PFSK-1 (cell line): ENCODE measurements around the gene F2R.

ENCODE experiments used
- FOXP2 ChIP-seq: optimal IDR thresholded peaks from 2 replicates; pipeline ENCODE3; 2011; ENCODE audit warnings: borderline replicate concordance, control low read depth, inconsistent platforms; ENCODE audit not compliant: insufficient read depth; ENCODE audit errors: extremely low read length, extremely low read depth
- POLR2AphosphoS5 ChIP-seq: IDR thresholded peaks from 2 replicates; pipeline ENCODE4 v1.6.1; 2012; ENCODE audit warnings: low read depth, mild to moderate bottlenecking, control low read depth, low read length, moderate library complexity
- SIN3A ChIP-seq: IDR thresholded peaks from 2 replicates; pipeline ENCODE4 v1.6.1; 2012; ENCODE audit warnings: mild to moderate bottlenecking, low read length, moderate library complexity, borderline replicate concordance; ENCODE audit not compliant: insufficient read depth
- TAF1 ChIP-seq: IDR thresholded peaks from 2 replicates; pipeline ENCODE4 v1.6.1; 2012; ENCODE audit warnings: low read length, control low read depth, borderline replicate concordance; ENCODE audit not compliant: insufficient read depth
- TF ChIP-seq, protein P1 (sequence below), 2 experiments: IDR thresholded peaks; 2 replicates each; pipeline versions ENCODE4 v1.6.1 to v1.8.0; 2011 to 2012; ENCODE audit warnings: low read depth in 2 of 2, low read length in 2 of 2, control low read depth in 1 of 2, inconsistent platforms in 1 of 2, mild to moderate bottlenecking in 1 of 2, moderate library complexity in 1 of 2; ENCODE audit not compliant: insufficient read depth in 1 of 2

F2R gene

DNA sequence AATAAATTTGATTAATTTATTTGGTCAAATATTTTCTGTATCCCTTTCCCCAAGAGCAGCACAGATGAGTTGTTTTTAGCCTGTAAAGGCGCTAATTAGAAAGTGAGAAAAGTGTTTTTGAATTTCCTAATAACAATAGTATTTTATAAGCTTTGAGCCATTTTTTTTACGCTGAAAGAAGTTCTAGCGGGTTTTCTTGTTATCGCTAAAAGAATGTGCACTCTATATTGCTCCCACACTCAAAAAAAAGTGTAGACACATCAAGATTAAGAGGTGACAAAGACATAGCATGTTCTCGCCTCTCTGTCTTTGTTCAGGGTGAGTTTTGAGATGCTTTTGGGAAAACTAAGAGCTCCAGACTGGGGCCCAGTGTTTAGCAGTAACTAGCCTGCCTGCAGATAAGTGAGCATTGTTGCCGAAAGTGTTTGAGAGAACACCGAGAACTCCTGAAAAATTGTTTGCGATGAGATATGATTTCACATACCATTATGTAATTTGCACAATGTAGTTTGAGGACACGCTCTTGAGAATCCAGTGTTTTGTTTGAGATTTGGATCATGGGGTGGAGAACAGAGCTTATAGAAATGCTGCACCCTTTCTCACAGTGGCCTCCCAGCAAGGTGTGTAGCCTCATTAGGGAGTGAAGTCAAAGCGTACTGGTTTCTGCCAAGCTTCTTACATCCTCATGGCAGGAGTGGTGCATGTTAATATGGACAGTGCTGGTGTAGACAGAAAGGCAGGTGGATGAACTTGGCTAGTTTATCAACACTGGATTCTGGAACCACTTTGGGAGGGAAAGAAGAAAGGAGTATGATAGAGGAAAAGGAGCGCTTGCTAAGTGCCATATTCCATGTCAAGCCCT, 1.5 kb downstream of the F2R start:
- TF ChIP-seq POLR2AphosphoS5 (no peak), TAF1 (no peak), SIN3A (no peak), FOXP2 (no peak)
- TF ChIP-seq, protein P1, sequence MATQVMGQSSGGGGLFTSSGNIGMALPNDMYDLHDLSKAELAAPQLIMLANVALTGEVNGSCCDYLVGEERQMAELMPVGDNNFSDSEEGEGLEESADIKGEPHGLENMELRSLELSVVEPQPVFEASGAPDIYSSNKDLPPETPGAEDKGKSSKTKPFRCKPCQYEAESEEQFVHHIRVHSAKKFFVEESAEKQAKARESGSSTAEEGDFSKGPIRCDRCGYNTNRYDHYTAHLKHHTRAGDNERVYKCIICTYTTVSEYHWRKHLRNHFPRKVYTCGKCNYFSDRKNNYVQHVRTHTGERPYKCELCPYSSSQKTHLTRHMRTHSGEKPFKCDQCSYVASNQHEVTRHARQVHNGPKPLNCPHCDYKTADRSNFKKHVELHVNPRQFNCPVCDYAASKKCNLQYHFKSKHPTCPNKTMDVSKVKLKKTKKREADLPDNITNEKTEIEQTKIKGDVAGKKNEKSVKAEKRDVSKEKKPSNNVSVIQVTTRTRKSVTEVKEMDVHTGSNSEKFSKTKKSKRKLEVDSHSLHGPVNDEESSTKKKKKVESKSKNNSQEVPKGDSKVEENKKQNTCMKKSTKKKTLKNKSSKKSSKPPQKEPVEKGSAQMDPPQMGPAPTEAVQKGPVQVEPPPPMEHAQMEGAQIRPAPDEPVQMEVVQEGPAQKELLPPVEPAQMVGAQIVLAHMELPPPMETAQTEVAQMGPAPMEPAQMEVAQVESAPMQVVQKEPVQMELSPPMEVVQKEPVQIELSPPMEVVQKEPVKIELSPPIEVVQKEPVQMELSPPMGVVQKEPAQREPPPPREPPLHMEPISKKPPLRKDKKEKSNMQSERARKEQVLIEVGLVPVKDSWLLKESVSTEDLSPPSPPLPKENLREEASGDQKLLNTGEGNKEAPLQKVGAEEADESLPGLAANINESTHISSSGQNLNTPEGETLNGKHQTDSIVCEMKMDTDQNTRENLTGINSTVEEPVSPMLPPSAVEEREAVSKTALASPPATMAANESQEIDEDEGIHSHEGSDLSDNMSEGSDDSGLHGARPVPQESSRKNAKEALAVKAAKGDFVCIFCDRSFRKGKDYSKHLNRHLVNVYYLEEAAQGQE (IDR thresholded peaks at IDR 0.05; ENCODE audit: insufficient read depth in 1 of 2, low read depth in 2 of 2, low read length in 2 of 2), result no peak

DNA sequence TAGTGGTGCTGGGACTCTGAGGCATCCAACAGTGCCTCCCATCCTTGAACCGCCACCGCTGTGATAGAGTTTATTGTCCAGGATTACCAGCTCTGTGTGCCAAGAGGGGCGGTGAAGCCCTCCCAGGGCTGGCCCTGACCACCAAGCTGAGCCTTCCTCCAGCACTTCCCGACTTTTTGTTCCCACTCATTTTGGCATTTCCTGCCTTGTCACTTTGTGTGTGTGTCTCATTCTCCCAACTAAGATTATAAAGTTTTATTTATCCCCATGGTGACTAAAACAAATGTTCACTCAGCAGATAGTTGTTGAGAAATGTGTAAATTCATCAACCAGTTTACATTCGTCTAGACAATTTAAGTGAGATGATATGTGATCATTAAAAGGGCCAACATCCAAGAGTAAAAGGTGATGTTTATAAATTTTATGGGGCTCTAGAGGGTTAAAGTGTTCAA, 2.5 kb downstream of the F2R start:
- TF ChIP-seq FOXP2 (no peak), POLR2AphosphoS5 (no peak), TAF1 (no peak), SIN3A (no peak)
- TF ChIP-seq, protein P1 (IDR thresholded peaks at IDR 0.05; ENCODE audit: insufficient read depth in 1 of 2, low read depth in 2 of 2, low read length in 2 of 2), result no peak

DNA sequence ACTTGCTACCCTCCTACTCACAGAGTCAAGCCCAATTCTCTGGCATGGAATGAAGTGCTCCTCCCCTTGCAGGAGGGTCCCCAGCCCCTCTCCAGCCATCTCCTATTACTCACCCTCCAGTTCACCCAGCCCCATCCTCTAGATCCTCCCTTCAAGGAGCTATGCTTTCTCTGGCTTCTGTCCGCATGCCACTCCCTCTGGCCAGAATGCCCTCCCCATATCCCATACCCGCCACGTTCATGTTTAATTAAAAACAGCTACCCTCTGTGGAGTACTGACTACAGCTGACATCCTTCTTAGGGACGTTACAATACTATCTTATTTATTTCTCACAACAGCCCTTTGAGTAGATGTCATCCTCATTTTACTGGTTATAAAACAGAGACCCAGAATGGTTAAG, 3.0 kb downstream of the F2R start:
- TF ChIP-seq POLR2AphosphoS5 (no peak), TAF1 (no peak), FOXP2 (no peak), SIN3A (no peak)
- TF ChIP-seq, protein P1 (IDR thresholded peaks at IDR 0.05; ENCODE audit: insufficient read depth in 1 of 2, low read depth in 2 of 2, low read length in 2 of 2), result no peak

DNA sequence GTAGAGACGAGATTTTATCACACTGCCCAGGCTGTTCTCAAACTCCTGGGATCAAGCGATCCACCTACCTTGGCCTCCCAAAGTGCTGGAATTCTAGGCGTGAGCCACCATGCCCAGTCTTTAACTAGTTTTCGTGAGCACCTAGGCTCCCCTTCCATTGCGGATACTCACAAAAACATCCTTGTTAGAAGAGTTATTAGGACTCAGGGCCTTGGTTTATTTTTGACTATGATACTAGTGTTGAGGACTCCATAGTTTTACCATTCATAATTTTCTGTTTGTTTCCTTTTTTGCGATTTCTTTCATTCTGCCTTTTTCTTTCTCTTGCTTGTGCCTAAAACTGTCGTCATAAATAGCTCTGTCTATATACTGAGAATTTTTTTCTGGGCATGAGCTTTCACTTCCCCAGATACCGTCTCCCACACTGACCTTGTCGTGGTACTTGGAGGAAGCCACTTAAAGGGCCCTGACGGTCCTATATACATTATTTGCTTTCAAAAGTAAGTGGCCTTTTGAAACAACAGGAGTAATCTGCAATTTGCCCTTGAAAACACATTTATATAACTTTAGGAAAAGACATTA, 5.2 kb downstream of the F2R start:
- TF ChIP-seq, protein P1 (IDR thresholded peaks at IDR 0.05; ENCODE audit: insufficient read depth in 1 of 2, low read depth in 2 of 2, low read length in 2 of 2), result no peak
- TF ChIP-seq SIN3A (no peak), POLR2AphosphoS5 (no peak), FOXP2 (no peak), TAF1 (no peak)
